Upper lobe of left lung (tissue), 4 donors: ENCODE results near the gene GALNT11.

Experiments used
- CTCF ChIP-seq, 6 experiments: fragments of 450-650 bp in 4 of 6; fragments of 200-600 bp in 2 of 6; sonication (generic) in 2 of 6; IDR thresholded peaks; one replicate each; pipeline ENCODE4 v1.5.1; 2016 to 2019; ENCODE audit warnings: antibody characterized with exemption in 6 of 6
- POLR2A ChIP-seq, 4 donors: fragments of 450-650 bp; IDR thresholded peaks; one replicate each; pipeline ENCODE4 v1.5.1; 2016 to 2017; ENCODE audit warnings: antibody characterized with exemption in 4 of 4, mild to moderate bottlenecking in 2 of 4

GRCh38 chr7:152090747-152091146 lies 65.3 kb downstream of the GALNT11 start:
- TF ChIP-seq POLR2A (IDR thresholded peaks at IDR 0.05) (no peak), CTCF (IDR thresholded peaks at IDR 0.05) (no peak)
